Sigmoid colon (tissue), 7 donors: ENCODE results near the gene IL6ST. TPM values are rescaled to one million over a fixed set of nuclear protein-coding genes. Genes with fewer than 3 reads are reported as not detected.
"Not testable (repeated sequence)": the region's sequence is repeated elsewhere in the genome, so short reads cannot be mapped to it uniquely, and the experiment has no call there.

Source experiments
- DNase-seq: peaks from one replicate; pipeline ENCODE4 v3.0.0-alpha.2; 2019
- H3K27ac ChIP-seq, 4 donors: fragments of 200-600 bp; sonication (generic); one replicate each; pipeline ENCODE4 v1.5.1; 2016 to 2019; ENCODE audit warnings: mild to moderate bottlenecking in 1 of 4
- H3K27me3 ChIP-seq, 3 donors: fragments of 200-600 bp; sonication (generic); one replicate each; pipeline ENCODE4 v1.5.1; 2019; ENCODE audit warnings: mild to moderate bottlenecking in 1 of 3
- H3K36me3 ChIP-seq, 4 donors: fragments of 200-600 bp; sonication (generic); one replicate each; pipeline ENCODE4 v1.5.1; 2016 to 2019
- H3K4me1 ChIP-seq, 4 donors: fragments of 200-600 bp; sonication (generic); one replicate each; pipeline ENCODE4 v1.5.1; 2017 to 2019
- H3K4me3 ChIP-seq, 4 donors: fragments of 200-600 bp; sonication (generic); one replicate each; pipeline ENCODE4 v1.5.1; 2017 to 2019; ENCODE audit warnings: mild to moderate bottlenecking in 2 of 4, moderate library complexity in 1 of 4
- H3K9me3 ChIP-seq, 4 donors: fragments of 200-600 bp in 3 of 4; sonication (generic) in 3 of 4; one replicate each; pipeline versions ENCODE4 v1.5.1 to v1.6.1; 2013 to 2019
- EP300 ChIP-seq, 4 donors: sonication (generic); formaldehyde crosslinking; IDR thresholded peaks; one replicate each; pipeline ENCODE4 v1.6.1; 2017; ENCODE audit warnings: antibody characterized with exemption in 4 of 4
- POLR2A ChIP-seq, 2 donors: fragments of 450-650 bp; IDR thresholded peaks; one replicate each; pipeline ENCODE4 v1.6.1; 2016; ENCODE audit warnings: antibody characterized with exemption in 2 of 2, mild to moderate bottlenecking in 2 of 2, moderate library complexity in 2 of 2
- POLR2AphosphoS5 ChIP-seq, 4 donors: sonication (generic); formaldehyde crosslinking; IDR thresholded peaks; one replicate each; pipeline ENCODE4 v1.6.1; 2017; ENCODE audit warnings: antibody characterized with exemption in 4 of 4
- WGBS, 2 donors: extraction: QIAGEN DNeasy Blood & Tissue Kit; methylation state at CpG; one replicate each; pipeline ENCODE4 v1.1.7; 2013; 5-methylcytosine and 5-hydroxymethylcytosine counted together
- intact Hi-C: fragments of 100-400 bp; cut with DNase I; formaldehyde crosslinking; loops from one replicate; pipeline ENCODE4 v1.15.1; 2023
- polyA plus RNA-seq, 3 donors: library from polyadenylated mRNA; stranded (reverse); fragments of 200-250 nt; gene quantifications; one replicate each; pipeline ENCODE4 v1.2.3, GENCODE V29; 2013
- total RNA-seq, 4 donors: library from RNA; depleted of rRNA; stranded (reverse); fragments of >200 nt; gene quantifications; one replicate each; pipeline ENCODE4 v1.1.0, GENCODE V29; 2016
- TF ChIP-seq, protein P1 (sequence below), 4 experiments: fragments of 450-650 bp in 3 of 4; fragments of 200-600 bp in 1 of 4; IDR thresholded peaks; one replicate each; pipeline ENCODE4 v1.5.1; 2016 to 2019; ENCODE audit warnings: antibody characterized with exemption in 4 of 4, mild to moderate bottlenecking in 3 of 4, moderate library complexity in 2 of 4
- donor health status: healthy with polysubstance abuse.
- donor health status: Bipolar disorder and iron deficiency.
- donor health status: healthy.

Gene IL6ST
- total and polyA plus RNA-seq, 7 donors, result 7.4 to 373 (median 206) TPM

DNA sequence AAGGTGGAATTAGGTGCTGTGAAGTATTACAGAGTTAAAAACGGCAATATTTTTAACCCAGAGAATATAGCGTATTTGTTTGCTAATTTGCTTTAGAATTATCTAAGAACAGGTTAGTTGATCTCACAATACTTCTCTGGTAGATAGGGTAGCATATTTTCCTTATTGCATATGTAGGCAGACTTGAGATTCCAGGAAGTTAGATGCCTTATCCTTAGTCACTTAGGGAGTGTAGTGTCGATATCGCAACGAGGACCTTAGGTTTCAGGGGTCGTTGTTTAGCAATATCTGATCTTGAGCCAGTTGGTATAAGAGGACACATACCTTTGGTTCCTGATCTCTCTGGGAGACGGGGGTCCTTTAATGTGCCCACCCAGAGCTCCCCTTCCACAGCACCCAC is 28.5 kb upstream of the IL6ST start:
- H3K4me1 ChIP-seq, result no peaks in the 10 kb centered on the region
- H3K36me3 ChIP-seq, result no peaks in the 10 kb centered on the region
- WGBS, 2 donors, result 70 to 83% methylated on average over 7 of the region's 7 CpGs
- TF ChIP-seq EP300 (IDR thresholded peaks at IDR 0.05) (no peak), POLR2A (IDR thresholded peaks at IDR 0.05) (no peak), POLR2AphosphoS5 (IDR thresholded peaks at IDR 0.05) (no peak)
- TF ChIP-seq, protein P1, sequence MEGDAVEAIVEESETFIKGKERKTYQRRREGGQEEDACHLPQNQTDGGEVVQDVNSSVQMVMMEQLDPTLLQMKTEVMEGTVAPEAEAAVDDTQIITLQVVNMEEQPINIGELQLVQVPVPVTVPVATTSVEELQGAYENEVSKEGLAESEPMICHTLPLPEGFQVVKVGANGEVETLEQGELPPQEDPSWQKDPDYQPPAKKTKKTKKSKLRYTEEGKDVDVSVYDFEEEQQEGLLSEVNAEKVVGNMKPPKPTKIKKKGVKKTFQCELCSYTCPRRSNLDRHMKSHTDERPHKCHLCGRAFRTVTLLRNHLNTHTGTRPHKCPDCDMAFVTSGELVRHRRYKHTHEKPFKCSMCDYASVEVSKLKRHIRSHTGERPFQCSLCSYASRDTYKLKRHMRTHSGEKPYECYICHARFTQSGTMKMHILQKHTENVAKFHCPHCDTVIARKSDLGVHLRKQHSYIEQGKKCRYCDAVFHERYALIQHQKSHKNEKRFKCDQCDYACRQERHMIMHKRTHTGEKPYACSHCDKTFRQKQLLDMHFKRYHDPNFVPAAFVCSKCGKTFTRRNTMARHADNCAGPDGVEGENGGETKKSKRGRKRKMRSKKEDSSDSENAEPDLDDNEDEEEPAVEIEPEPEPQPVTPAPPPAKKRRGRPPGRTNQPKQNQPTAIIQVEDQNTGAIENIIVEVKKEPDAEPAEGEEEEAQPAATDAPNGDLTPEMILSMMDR (IDR thresholded peaks at IDR 0.05), result no peak
- H3K4me3 ChIP-seq, result no peak overlapping the region
- no peak overlapping the region for H3K27ac ChIP-seq
- no peaks in the 10 kb centered on the region for H3K27me3 ChIP-seq
- intact Hi-C loops, result no loop called here
- no peaks in the 10 kb centered on the region for H3K9me3 ChIP-seq
- DNase-seq, result no peak

DNA sequence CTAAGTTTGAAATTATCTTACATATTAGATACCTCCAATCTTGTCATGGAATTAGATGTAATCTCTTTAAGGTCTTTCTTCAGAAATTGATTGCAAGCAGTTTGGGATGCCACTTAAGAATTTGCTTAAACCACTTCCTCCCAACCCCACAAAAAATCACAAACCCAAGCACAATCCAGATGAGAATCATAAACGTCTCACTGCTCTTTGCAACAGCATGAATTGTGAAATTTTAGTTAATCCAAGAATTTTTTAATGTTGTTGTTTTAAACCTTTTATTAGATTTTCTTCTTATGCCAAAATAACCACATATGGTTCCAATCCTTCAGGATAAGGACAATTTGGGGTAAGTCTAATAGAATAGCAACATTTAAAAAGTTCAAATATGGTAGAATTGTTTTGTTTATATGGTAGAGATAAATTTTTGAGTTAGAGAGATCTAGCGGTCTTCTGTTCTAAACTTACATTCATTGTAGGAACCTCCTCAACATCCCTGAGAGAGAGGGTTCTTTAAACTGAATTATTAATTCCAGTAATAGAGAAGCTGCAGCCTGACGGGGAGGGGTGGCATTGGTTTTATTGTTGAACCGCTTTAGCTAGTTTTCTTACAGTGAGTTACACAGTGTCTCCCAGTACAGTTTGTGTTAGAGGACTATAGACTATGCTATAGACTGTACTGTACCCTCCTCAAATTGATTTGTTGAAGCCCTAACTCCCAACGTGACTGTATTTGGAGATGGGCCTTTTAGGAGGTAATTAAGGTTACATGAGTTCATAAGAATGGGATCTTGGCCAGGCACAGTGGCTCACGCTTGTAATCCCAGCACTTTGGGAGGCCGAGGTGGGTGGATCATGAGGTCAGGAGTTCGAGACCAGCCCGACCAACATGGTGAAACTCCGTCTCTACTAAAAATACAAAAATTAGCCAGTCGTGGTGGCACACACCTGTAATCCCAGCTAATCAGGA is 24.8 kb upstream of the IL6ST start:
- H3K27ac ChIP-seq, result peak overlapping the region in 2 of 4 donors; percentile 12 to 30
- no peak for TF ChIP-seq POLR2AphosphoS5 (IDR thresholded peaks at IDR 0.05)
- no peak for TF ChIP-seq EP300 (IDR thresholded peaks at IDR 0.05)
- TF ChIP-seq POLR2A (IDR thresholded peaks at IDR 0.05), result no peak
- TF ChIP-seq, protein P1 (IDR thresholded peaks at IDR 0.05), result no peak
- no peaks in the 10 kb centered on the region for H3K27me3 ChIP-seq
- no peaks in the 10 kb centered on the region for H3K36me3 ChIP-seq
- intact Hi-C loops, result no loop called here
- no peak for DNase-seq
- H3K9me3 ChIP-seq, result no peaks in the 10 kb centered on the region
- 81 to 86% methylated on average over 11 of the region's 11 CpGs for whole genome bisulfite sequencing, 2 donors
- H3K4me1 ChIP-seq, result no peaks in the 10 kb centered on the region
- H3K4me3 ChIP-seq, result no peak overlapping the region

DNA sequence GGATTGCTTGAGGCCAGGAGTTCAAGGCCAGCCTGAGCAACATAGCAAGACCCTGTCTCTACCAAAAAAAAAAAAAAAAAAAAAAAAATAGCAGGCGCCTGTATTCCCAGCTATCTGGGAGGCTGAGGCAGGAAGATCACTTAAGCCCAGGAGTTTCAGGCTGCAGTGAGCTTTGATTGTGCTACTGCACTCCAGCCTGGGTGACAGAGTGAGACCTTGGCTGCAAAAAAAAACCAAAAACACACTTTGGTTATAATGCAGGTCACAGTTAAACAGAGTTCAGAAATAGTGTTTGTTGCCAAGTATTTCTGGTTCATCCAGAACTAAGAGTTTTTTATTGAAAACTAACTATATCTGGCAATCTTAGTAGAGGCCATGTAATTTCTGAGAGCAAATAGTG is 24.1 kb upstream of the IL6ST start:
- intact Hi-C loops, result no loop called here
- DNase-seq, result no peak
- Histone ChIP-seq H3K9me3 (no peaks in the 10 kb centered on the region), H3K27ac (peak overlapping the region in 1 of 4 donors; percentile 12), H3K36me3 (no peaks in the 10 kb centered on the region), H3K4me1 (no peaks in the 10 kb centered on the region), H3K27me3 (no peaks in the 10 kb centered on the region), H3K4me3 (no peak overlapping the region)
- 90% methylated on average over 1 of the region's 1 CpG for WGBS, 2 donors
- TF ChIP-seq EP300 (IDR thresholded peaks at IDR 0.05), result no peak
- TF ChIP-seq POLR2AphosphoS5 (IDR thresholded peaks at IDR 0.05), result no peak
- TF ChIP-seq POLR2A (IDR thresholded peaks at IDR 0.05), result no peak
- TF ChIP-seq, protein P1 (IDR thresholded peaks at IDR 0.05), result no peak

DNA sequence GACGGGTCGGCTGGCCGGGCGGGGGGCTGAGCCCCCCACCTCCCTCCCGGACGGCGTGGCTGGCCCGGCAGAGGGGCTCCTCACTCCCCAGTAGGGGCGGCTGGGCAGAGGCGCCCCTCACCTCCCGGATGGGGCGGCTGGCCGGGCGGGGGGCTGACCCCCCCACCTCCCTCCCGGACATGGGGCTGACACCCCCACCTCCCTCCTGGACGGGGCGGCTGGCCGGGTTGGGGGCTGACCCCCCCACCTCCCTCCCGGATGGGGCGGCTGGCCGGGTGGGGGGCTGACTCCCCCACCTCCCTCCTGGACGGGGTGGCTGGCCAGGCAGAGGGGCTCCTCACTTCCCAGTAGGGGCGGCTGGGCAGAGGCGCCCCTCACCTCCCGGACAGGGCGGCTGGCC is 19.9 kb upstream of the IL6ST start:
- 95 to 97% methylated on average over 25 of the region's 26 CpGs for WGBS, 2 donors
- intact Hi-C loops, H3K27me3 ChIP-seq, H3K36me3 ChIP-seq, H3K27ac ChIP-seq, DNase-seq, H3K4me3 ChIP-seq, H3K9me3 ChIP-seq, H3K4me1 ChIP-seq: not testable (repeated sequence)

DNA sequence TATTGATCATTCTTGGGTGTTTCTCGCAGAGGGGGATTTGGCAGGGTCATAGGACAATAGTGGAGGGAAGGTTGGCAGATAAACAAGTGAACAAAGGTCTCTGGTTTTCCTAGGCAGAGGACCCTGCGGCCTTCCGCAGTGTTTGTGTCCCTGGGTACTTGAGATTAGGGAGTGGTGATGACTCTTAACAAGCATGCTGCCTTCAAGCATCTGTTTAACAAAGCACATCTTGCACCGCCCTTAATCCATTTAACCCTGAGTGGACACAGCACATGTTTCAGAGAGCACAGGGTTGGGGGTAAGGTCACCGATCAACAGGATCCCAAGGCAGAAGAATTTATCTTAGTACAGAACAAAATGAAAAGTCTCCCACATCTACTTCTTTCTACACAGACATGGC is 19.2 kb upstream of the IL6ST start:
- H3K36me3 ChIP-seq, H3K27ac ChIP-seq, H3K4me3 ChIP-seq, H3K27me3 ChIP-seq, DNase-seq, H3K9me3 ChIP-seq, H3K4me1 ChIP-seq, intact Hi-C loops: not testable (repeated sequence)
- WGBS, 2 donors, result 48 to 81% methylated on average over 2 of the region's 5 CpGs
